ENCODE results near the gene CDH13.

Gene CDH13

GRCh38 chr16:83577078-83577745 is 950.4 kb downstream of the CDH13 start:
- H3K27ac ChIP-seq = no peak overlapping the region
- no peak for TF ChIP-seq CTCF (conservative IDR thresholded peaks at IDR 0.05)
- TF ChIP-seq ZFX (IDR thresholded peaks at IDR 0.05) = no peak

GRCh38 chr16:83578171-83578570 is 951.4 kb downstream of the CDH13 start:
- no peak overlapping the region for H3K27ac ChIP-seq
- TF ChIP-seq ZFX (IDR thresholded peaks at IDR 0.05) (no peak), CTCF (conservative IDR thresholded peaks at IDR 0.05) (no peak)

GRCh38 chr16:83579027-83579426 is 952.3 kb downstream of the CDH13 start:
- no peak for TF ChIP-seq CTCF (conservative IDR thresholded peaks at IDR 0.05)
- TF ChIP-seq ZFX (IDR thresholded peaks at IDR 0.05) = no peak
- H3K27ac ChIP-seq = no peak overlapping the region

GRCh38 chr16:83579436-83579835 is 952.7 kb downstream of the CDH13 start:
- no peak overlapping the region for H3K27ac ChIP-seq
- TF ChIP-seq CTCF (conservative IDR thresholded peaks at IDR 0.05) = no peak
- no peak for TF ChIP-seq ZFX (IDR thresholded peaks at IDR 0.05)

GRCh38 chr16:83581082-83581481 is 954.3 kb downstream of the CDH13 start:
- H3K27ac ChIP-seq = no peak overlapping the region
- TF ChIP-seq CTCF (conservative IDR thresholded peaks at IDR 0.05) = no peak
- TF ChIP-seq ZFX (IDR thresholded peaks at IDR 0.05) = no peak

GRCh38 chr16:83581994-83582747 is 955.4 kb downstream of the CDH13 start:
- TF ChIP-seq CTCF (conservative IDR thresholded peaks at IDR 0.05) (no peak), ZFX (IDR thresholded peaks at IDR 0.05) (no peak)
- H3K27ac ChIP-seq = no peak overlapping the region

GRCh38 chr16:83586036-83586435 is 959.3 kb downstream of the CDH13 start:
- no peak overlapping the region for H3K27ac ChIP-seq
- TF ChIP-seq ZFX (IDR thresholded peaks at IDR 0.05) = no peak
- no peak for TF ChIP-seq CTCF (conservative IDR thresholded peaks at IDR 0.05)
